Measurements from ENCODE around the gene TMED7.

DNA sequence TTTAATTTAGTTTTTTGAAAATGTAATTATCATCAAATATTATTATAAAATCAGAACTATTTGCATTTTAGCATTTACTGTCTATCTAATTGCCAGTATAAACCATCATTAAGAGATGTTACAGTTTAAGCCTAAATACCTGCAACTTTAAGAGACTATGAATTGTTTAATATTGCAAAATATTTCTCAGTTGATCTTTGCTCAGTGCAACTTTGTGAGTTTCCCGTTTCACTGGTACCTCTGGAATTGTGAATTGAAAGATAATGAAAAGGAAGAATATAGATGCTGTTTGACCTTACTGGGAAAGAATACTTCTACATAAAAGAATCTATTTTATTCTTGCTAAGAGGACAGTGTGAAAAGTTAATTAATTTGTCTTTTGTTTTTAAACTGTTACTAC is 30.2 kb upstream of the TMED7 start:
- TF ChIP-seq, protein P1, sequence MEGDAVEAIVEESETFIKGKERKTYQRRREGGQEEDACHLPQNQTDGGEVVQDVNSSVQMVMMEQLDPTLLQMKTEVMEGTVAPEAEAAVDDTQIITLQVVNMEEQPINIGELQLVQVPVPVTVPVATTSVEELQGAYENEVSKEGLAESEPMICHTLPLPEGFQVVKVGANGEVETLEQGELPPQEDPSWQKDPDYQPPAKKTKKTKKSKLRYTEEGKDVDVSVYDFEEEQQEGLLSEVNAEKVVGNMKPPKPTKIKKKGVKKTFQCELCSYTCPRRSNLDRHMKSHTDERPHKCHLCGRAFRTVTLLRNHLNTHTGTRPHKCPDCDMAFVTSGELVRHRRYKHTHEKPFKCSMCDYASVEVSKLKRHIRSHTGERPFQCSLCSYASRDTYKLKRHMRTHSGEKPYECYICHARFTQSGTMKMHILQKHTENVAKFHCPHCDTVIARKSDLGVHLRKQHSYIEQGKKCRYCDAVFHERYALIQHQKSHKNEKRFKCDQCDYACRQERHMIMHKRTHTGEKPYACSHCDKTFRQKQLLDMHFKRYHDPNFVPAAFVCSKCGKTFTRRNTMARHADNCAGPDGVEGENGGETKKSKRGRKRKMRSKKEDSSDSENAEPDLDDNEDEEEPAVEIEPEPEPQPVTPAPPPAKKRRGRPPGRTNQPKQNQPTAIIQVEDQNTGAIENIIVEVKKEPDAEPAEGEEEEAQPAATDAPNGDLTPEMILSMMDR (conservative IDR thresholded peaks at IDR 0.05), result no peak
- TF ChIP-seq EZH2 (IDR thresholded peaks at IDR 0.05; ENCODE audit: low read depth), result no peak
